OCI-M2 (cell line): ENCODE measurements around the gene RHBG.
"Not testable (repeated sequence)": the region's sequence is repeated elsewhere in the genome, so short reads cannot be mapped to it uniquely, and the experiment has no call there.

Experiments
- DNase-seq: peaks from one replicate; lab custom pipeline; 2025; ENCODE audit not compliant: unreplicated experiment; lab: John Stamatoyannopoulos, UW

Gene RHBG

DNA sequence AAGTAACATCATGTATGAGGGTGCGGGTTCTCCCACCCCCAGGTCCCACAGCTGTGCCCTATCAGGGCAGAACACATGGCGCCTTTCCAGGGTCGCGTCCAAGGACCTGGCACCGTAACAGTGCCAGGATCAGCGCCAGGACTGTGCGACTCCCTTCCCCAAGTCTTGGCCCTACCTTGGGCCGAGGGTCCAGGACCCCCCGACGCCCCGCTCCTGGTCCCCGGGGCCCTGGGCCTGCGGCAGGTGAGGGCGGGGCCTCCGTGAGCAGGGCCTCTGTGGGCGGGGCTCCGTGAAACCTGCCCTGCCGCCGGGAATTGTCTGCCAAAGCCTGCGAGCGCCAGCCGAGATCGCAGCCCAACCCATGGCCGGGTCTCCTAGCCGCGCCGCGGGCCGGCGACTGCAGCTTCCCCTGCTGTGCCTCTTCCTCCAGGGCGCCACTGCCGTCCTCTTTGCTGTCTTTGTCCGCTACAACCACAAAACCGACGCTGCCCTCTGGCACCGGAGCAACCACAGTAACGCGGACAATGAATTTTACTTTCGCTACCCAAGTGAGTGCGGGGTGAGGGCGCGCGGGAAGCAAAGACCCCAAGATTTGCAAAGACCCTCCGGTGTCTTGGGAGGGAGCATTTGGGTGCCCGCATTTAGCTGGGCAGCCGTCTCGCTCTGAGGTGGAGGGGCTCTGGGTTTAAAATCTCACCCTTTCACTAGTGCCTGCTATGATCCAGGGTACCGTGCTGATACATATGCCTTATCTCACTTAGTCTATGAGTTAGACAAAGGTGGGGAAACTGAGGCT lies at the start of gene RHBG:
Gene RHBG, plus strand, starts transcription at position 323 of the 796 bp plus-strand sequence. Its CDS starts 39 bp downstream, at position 362.
- DNase-seq = no peak

- DNase-seq = no peak
Measured at GRCh38 chr1:156319664-156320063, 49.3 kb upstream of the RHBG start.

- DNase-seq = no peak
Measured at GRCh38 chr1:156320560-156320959, 48.5 kb upstream of the RHBG start.

- DNase-seq = not testable (repeated sequence)
Measured at GRCh38 chr1:156323179-156323578, 45.8 kb upstream of the RHBG start.

GRCh38 chr1:156336242-156336641 lies 32.8 kb upstream of the RHBG start:
- no peak for DNase-seq

- DNase-seq = no peak
Measured at GRCh38 chr1:156337052-156337887, 31.7 kb upstream of the RHBG start.

GRCh38 chr1:156337888-156338179 lies 31.2 kb upstream of the RHBG start:
- no peak for DNase-seq

DNA sequence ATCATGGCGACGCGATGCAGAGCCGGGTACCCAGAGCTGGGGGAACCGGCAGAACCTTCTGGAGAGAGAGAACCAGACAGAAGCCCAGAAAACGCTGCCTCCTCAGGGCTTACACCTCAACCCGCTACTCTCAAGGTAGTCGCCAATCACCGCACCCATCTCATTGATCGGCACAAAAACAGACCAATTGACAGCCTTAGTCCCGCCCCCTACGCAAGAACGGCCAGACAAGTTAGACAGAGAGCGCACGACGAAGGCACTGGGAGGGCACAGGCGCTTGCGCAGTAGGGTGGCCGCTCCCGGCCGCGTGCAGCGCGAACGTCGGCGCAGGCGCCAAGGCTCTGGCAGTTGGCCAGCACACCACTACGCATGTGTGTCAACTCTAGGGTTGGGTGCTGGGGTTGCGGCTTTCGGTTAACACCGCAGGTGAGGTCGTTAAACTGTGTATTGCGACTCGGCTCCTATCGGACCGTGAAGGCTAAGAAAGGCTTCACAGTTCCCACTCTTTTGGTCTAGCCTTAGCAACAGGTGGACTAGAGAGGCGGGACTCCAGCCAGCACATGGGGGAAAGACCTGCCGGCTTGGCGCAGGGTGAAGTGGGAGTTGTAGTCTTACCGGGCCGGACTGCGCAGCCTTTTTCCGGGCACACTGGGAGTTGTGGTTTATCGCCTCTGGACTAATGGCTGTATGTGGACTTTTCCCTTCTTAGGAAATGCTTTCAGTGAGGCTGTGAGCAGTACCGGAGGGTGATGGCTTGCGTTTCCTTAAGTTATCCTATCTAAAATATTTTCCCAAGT lies 30.6 kb upstream of the RHBG start, which contains the start of the genes CCT3 and TSACC:
Gene CCT3, minus strand, starts transcription at position 113 of the 797 bp plus-strand sequence. Its CDS starts 108 bp downstream, at position 5.
Gene TSACC, plus strand, starts transcription at position 347 of the 797 bp plus-strand sequence. CDS start 1,232 bp downstream, outside the sequence.
- peak; percentile 92 for DNase-seq

DNA sequence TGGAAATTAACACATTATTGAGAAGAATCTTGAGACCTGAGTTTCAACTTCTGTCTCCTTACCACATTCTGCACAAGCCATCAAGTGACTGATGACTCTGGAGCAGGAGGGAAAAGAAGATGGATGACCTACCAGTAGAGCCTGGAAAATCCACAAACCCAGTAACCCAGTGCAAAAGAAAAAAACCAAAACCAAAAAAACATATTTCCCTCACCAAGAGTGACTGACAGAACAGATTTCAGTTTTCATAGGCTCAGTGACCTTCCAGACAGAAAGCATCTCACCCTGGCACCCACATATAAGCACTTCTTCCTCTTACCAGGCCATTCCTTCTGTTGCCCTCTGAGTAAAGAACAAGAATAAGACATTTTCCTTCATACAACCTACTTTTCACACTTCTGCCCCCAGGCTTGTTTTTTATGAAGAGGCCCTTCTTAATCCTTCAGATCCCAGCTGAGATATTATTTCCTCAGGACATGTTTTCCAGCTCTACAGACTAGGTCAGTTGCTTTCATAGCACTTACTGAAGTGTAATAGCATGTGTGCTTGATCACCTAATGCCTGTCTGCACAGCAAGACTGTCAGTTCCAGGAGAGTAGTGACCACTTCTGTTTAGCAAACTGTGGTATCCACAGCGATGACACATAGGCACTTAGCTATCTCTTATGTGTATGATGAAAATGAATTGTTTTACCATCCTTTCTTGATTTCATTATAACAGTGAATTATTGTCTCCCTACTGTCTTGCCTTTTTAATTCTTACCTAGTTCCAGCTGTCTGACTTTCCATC lies 26.6 kb upstream of the RHBG start:
- no peak for DNase-seq

- no peak for DNase-seq
Measured at GRCh38 chr1:156344409-156344808, 24.6 kb upstream of the RHBG start.

GRCh38 chr1:156346035-156346434 lies 23.0 kb upstream of the RHBG start:
- not testable (repeated sequence) for DNase-seq

- no peak for DNase-seq
Measured at GRCh38 chr1:156346636-156347035, 22.4 kb upstream of the RHBG start.

GRCh38 chr1:156347331-156347730 lies 21.7 kb upstream of the RHBG start:
- no peak for DNase-seq

DNA sequence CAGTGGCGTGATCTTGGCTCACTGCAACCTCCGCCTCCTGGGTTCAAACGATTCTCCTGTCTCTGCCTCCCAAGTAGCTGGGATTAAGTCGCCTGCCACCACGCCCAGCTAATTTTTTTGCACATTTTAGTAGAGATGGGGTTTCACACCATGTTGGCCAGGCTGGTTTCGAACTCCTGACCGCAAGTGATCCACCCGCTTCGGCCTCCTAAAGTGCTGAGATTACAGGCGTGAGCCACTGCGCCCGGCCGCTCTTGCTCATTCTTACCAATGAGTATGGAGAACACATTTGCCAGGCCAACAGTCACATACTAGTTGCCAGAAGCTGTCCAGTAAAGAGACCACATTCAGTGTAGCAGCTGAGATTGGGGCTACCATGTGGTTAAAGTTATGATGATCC lies 16.5 kb upstream of the RHBG start:
- not testable (repeated sequence) for DNase-seq

GRCh38 chr1:156356262-156356874 lies 12.6 kb upstream of the RHBG start:
- DNase-seq = no peak

GRCh38 chr1:156356875-156357534 lies 12.0 kb upstream of the RHBG start:
- DNase-seq = no peak

DNA sequence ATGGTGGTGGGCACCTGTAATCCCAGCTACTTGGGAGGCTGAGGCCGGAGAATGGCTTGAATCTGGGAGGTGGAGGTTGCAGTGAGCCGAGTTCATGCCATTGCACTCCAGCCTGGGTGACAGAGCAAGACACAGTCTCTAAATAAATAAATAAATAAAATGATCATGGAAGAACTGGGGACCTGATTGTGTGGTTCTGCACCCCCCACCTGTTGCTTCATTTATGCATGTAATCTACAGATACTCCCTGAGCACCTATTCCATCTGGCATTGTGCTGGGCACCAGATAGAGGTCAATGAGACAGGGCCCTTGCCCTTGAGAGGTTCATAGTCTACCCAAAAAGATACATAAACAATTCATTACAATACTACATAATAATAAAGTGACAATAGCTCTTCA lies 11.0 kb upstream of the RHBG start:
- DNase-seq = no peak

GRCh38 chr1:156358641-156359040 lies 10.4 kb upstream of the RHBG start:
- DNase-seq = no peak

- DNase-seq = no peak
Measured at GRCh38 chr1:156359249-156359648, 9.8 kb upstream of the RHBG start.
